ENCODE results near the gene ETV6.

The ETV6 gene

GRCh38 chr12:11706509-11707379 is 57.3 kb downstream of the ETV6 start:
- no peaks in the 10 kb centered on the region for H3K9me3 ChIP-seq
- H3K36me3 ChIP-seq = no peaks in the 10 kb centered on the region
- H3K27me3 ChIP-seq = no peaks in the 10 kb centered on the region
- peaks cover 24 to 32% of the 10 kb centered on the region in 2 experiments for H3K4me1 ChIP-seq (ENCODE audit: control insufficient read depth in 1 of 2, insufficient read depth in 1 of 2, low read depth in 1 of 2, low read length in 1 of 2)
- H3K27ac ChIP-seq = peak overlapping the region; percentile 13
- TF ChIP-seq CTCF (IDR thresholded peaks at IDR 0.05) = no peak
- H3K4me3 ChIP-seq (ENCODE audit: low read depth in 1 of 2, low read length in 1 of 2) = no peak overlapping the region

- H3K27me3 ChIP-seq = no peaks in the 10 kb centered on the region
- no peak for TF ChIP-seq CTCF (IDR thresholded peaks at IDR 0.05)
- H3K36me3 ChIP-seq = no peaks in the 10 kb centered on the region
- no peaks in the 10 kb centered on the region for H3K9me3 ChIP-seq
- no peak overlapping the region for H3K27ac ChIP-seq
- H3K4me1 ChIP-seq (ENCODE audit: control insufficient read depth in 1 of 2, insufficient read depth in 1 of 2, low read depth in 1 of 2, low read length in 1 of 2) = peaks cover 29 to 39% of the 10 kb centered on the region in 2 experiments
- H3K4me3 ChIP-seq (ENCODE audit: low read depth in 1 of 2, low read length in 1 of 2) = no peak overlapping the region
Observed at GRCh38 chr12:11707535-11707934, 58.1 kb downstream of the ETV6 start.

- Histone ChIP-seq H3K4me3 (ENCODE audit: low read depth in 1 of 2, low read length in 1 of 2) (no peak overlapping the region), H3K4me1 (ENCODE audit: control insufficient read depth in 1 of 2, insufficient read depth in 1 of 2, low read depth in 1 of 2, low read length in 1 of 2) (peaks cover 22 to 30% of the 10 kb centered on the region in 2 experiments), H3K9me3 (no peaks in the 10 kb centered on the region), H3K27ac (no peak overlapping the region), H3K36me3 (no peaks in the 10 kb centered on the region), H3K27me3 (no peaks in the 10 kb centered on the region)
- TF ChIP-seq CTCF (IDR thresholded peaks at IDR 0.05) = no peak
Observed at GRCh38 chr12:11709513-11709912, 60.0 kb downstream of the ETV6 start.

- H3K4me1 ChIP-seq (ENCODE audit: control insufficient read depth in 1 of 2, insufficient read depth in 1 of 2, low read depth in 1 of 2, low read length in 1 of 2) = peaks cover 17 to 20% of the 10 kb centered on the region in 2 experiments
- TF ChIP-seq CTCF (IDR thresholded peaks at IDR 0.05) = no peak
- H3K4me3 ChIP-seq (ENCODE audit: low read depth in 1 of 2, low read length in 1 of 2) = no peak overlapping the region
- H3K27me3 ChIP-seq = no peaks in the 10 kb centered on the region
- H3K27ac ChIP-seq = no peak overlapping the region
- no peaks in the 10 kb centered on the region for H3K9me3 ChIP-seq
- H3K36me3 ChIP-seq = no peaks in the 10 kb centered on the region
Observed at GRCh38 chr12:11710431-11710830, 61.0 kb downstream of the ETV6 start.

GRCh38 chr12:11710906-11711305 is 61.4 kb downstream of the ETV6 start:
- Histone ChIP-seq H3K36me3 (no peaks in the 10 kb centered on the region), H3K4me1 (ENCODE audit: control insufficient read depth in 1 of 2, insufficient read depth in 1 of 2, low read depth in 1 of 2, low read length in 1 of 2) (peaks cover 17 to 18% of the 10 kb centered on the region in 2 experiments), H3K4me3 (ENCODE audit: low read depth in 1 of 2, low read length in 1 of 2) (no peak overlapping the region), H3K27me3 (no peaks in the 10 kb centered on the region), H3K9me3 (no peaks in the 10 kb centered on the region), H3K27ac (peak overlapping the region; percentile 61)
- no peak for TF ChIP-seq CTCF (IDR thresholded peaks at IDR 0.05)
